ENCODE results near the gene PUS1. TPM values are rescaled to one million over a fixed set of nuclear protein-coding genes. Genes with fewer than 3 reads are reported as not detected.

Gene PUS1
- total and polyA plus RNA-seq, 2 of the 4 experiments (the other 2 are of a cell fraction): 14.0 to 36.7 TPM

DNA sequence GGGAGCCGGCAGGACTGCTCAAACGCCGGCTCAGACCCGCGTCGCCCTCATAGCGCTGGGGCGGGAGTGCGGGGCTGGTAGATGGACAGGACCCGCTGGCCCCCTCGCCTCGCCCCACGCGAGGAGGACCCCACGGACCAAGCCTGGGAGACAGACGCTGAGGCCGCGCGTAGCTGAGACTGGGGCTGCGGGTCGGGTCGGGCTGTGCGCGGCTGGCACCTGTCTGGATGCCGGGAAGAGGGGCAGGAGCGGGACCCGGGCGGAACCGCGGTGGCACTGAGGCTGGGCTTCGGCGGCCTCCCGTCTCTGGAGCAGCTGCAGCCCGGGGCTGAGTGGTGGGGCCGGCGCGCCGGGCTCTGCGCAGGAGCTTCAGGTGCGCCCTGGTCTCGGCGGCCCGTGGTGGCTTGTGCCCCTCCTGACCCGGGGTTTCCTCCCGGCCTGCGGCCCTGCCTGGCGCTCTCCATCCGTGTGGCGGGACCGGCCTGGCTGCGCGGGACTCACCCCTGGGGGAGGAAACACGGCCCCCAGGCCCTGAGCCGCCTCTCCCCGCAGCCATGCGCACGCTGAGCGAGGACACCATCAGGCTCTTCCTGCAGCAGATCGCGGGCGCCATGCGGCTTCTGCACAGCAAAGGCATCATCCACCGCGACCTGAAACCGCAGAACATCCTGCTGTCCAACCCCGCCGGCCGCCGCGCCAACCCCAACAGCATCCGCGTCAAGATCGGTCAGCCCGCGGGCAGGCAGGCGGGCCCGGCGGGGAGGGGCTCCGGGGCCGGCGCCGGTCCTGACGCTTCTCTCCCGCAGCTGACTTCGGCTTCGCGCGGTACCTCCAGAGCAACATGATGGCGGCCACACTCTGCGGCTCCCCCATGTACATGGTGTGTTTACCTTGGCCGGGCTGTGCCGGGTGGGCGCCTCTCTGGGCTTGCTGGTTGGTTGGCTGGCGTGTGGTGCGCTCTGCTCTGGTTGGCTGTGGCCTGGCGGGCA lies 20.7 kb upstream of the PUS1 start:
- H3K27me3 ChIP-seq (ENCODE audit: control insufficient read depth, insufficient read depth, low read length): no peaks in the 10 kb centered on the region
- in situ Hi-C loops (cut with MboI; ENCODE audit: low sequenced_read_pairs): no loop called here
- H3K23ac ChIP-seq (ENCODE audit: low read depth, low read length): no peak overlapping the region
- H4K20me1 ChIP-seq (ENCODE audit: insufficient read depth, low read length): peaks cover 38% of the 10 kb centered on the region
- no peak for ATAC-seq (ENCODE audit: low read depth)
- ChIA-PET POLR2A (ENCODE audit: unreplicated experiment) (no interaction called here), CTCF (no interaction called here)
- intact Hi-C loops (cut with micrococcal nuclease): no loop called here
- 97% methylated on average over 78 of the region's 96 CpGs; no CpG with 5 or more reads in 1 of the 2 experiments for WGBS, 2 experiments (ENCODE audit: extremely low coverage in 2 of 2, insufficient read length in 1 of 2)
- no peak overlapping the region for H4K8ac ChIP-seq (ENCODE audit: low read depth in 2 of 2, low read length in 2 of 2)
- no peak overlapping the region for H2AFZ ChIP-seq (replicated peaks; ENCODE audit: low read length, poor library complexity)
- no peak overlapping the region for H3K9ac ChIP-seq (ENCODE audit: low read depth, low read length)
- no peak overlapping the region for H3K18ac ChIP-seq (ENCODE audit: low read depth, low read length)
- no peak overlapping the region for H4K91ac ChIP-seq (ENCODE audit: insufficient read depth, low read depth, low read length)
- dilution Hi-C loops (cut with HindIII; ENCODE audit: low sequenced_read_pairs, unreplicated experiment): no loop called here
- no peak overlapping the region for H2BK15ac ChIP-seq (ENCODE audit: low read depth, low read length)
- no peak overlapping the region for H2BK5ac ChIP-seq (ENCODE audit: low read depth, low read length, poor library complexity, severe bottlenecking)
- peaks cover 9% of the 10 kb centered on the region for H3K4me1 ChIP-seq (ENCODE audit: control insufficient read depth, insufficient read depth, low read length)
- H3K4ac ChIP-seq (ENCODE audit: low read depth, low read length): no peak overlapping the region
- no TSS peak for BruUV-seq (replicated peaks)
- no peak for TF ChIP-seq MAZ (IDR thresholded peaks at IDR 0.05; ENCODE audit: borderline replicate concordance, low read depth, low read length)
- TF ChIP-seq BHLHE40 (IDR thresholded peaks at IDR 0.05; ENCODE audit: low read depth, low read length): no peak
- no peak for TF ChIP-seq POLR2A (IDR thresholded peaks at IDR 0.05; ENCODE audit: low read depth, low read length)
- no peak for TF ChIP-seq NFE2L2 (IDR thresholded peaks at IDR 0.05; ENCODE audit: low read depth, low read length)
- no peak for TF ChIP-seq FOS (IDR thresholded peaks at IDR 0.05; ENCODE audit: low read depth, low read length)
- TF ChIP-seq CHD1 (IDR thresholded peaks at IDR 0.05; ENCODE audit: low read depth, low read length): no peak
- TF ChIP-seq SMC3 (IDR thresholded peaks at IDR 0.05; ENCODE audit: low read depth, low read length): no peak
- TF ChIP-seq RAD21 (IDR thresholded peaks at IDR 0.05; ENCODE audit: low read length): no peak
- H3K14ac ChIP-seq (replicated peaks; ENCODE audit: low read depth, low read length): no peak overlapping the region
- H2BK120ac ChIP-seq (ENCODE audit: low read depth, low read length): no peak overlapping the region
- no peak overlapping the region for H3K4me3 ChIP-seq (ENCODE audit: insufficient read depth, low read depth, low read length)
- no peaks in the 10 kb centered on the region for H3K9me3 ChIP-seq (ENCODE audit: control insufficient read depth, insufficient read depth, low read length)
- H3K27ac ChIP-seq (ENCODE audit: insufficient read depth, low read length): no peak overlapping the region
- H3K79me1 ChIP-seq (ENCODE audit: low read depth in 1 of 2, low read length in 2 of 2): peaks cover 9 to 32% of the 10 kb centered on the region in 2 experiments; a peak in 3 of 4 replicates
- DNase-seq: no peak
- H3K4me2 ChIP-seq (ENCODE audit: low read depth, low read length): no peak overlapping the region
- 0 out of 2 replicates have a peak, but pooled peaks cover 3% of the 10 kb centered on the region for H3K9me1 ChIP-seq (ENCODE audit: insufficient read depth, low read length)
- H2BK20ac ChIP-seq (ENCODE audit: low read depth, low read length): no peak overlapping the region
- peaks cover 51% of the 10 kb centered on the region for H3K36me3 ChIP-seq (ENCODE audit: control insufficient read depth, insufficient read depth, low read length)
- H2AK5ac ChIP-seq (ENCODE audit: low read depth, low read length): no peak overlapping the region
- no peak overlapping the region for H3K56ac ChIP-seq (ENCODE audit: extremely low read depth, insufficient read depth, low read length)
- H2AK9ac ChIP-seq (replicated peaks; ENCODE audit: low read depth, low read length, poor library complexity): no peak overlapping the region
- H4K5ac ChIP-seq (ENCODE audit: low read depth, low read length): no peak overlapping the region

All from IMR-90 (cell line).